Right renal pelvis (tissue), 4 donors: ENCODE measurements around the gene LOC101059915.

Experiments used
- DNase-seq, 4 donors: peaks; one replicate each; pipeline ENCODE4 v3.0.0-alpha.2; 2013; ENCODE audit warnings: low read depth in 4 of 4, low spot score in 3 of 4, missing footprints in 1 of 4

The LOC101059915 gene

GRCh38 chrX:71667328-71668247 lies at the start of gene LOC101059915:
Gene LOC101059915 (plus strand): TSS chrX:71667546.
- no peak for DNase-seq

- DNase-seq: no peak
These were observed 49.6 kb upstream of the LOC101059915 start for GRCh38 chrX:71617742-71618141.

- no peak for DNase-seq
These were observed 49.0 kb upstream of the LOC101059915 start, which contains the start of gene CXCR3 for GRCh38 chrX:71618303-71618721. Gene CXCR3 (minus strand): TSS chrX:71618511. CDS start chrX:71618449, 62 bp downstream.

- DNase-seq: no peak
These were observed 48.6 kb upstream of the LOC101059915 start for GRCh38 chrX:71618787-71619186.

GRCh38 chrX:71619193-71619592 lies 48.2 kb upstream of the LOC101059915 start:
- DNase-seq: no peak

GRCh38 chrX:71619986-71620385 lies 47.4 kb upstream of the LOC101059915 start:
- DNase-seq: no peak

- DNase-seq: no peak
These were observed 45.7 kb upstream of the LOC101059915 start for GRCh38 chrX:71621603-71622002.

- DNase-seq: no peak
These were observed 45.2 kb upstream of the LOC101059915 start for GRCh38 chrX:71622032-71622575.

GRCh38 chrX:71622576-71623450 lies 44.5 kb upstream of the LOC101059915 start:
- peak in 3 of 4 donors; percentile 15 to 37 (median 28) for DNase-seq

- DNase-seq: no peak
These were observed 43.6 kb upstream of the LOC101059915 start for GRCh38 chrX:71623714-71624113.

- no peak for DNase-seq
These were observed 41.9 kb upstream of the LOC101059915 start for GRCh38 chrX:71625471-71625870.

GRCh38 chrX:71626576-71626975 lies 40.8 kb upstream of the LOC101059915 start:
- DNase-seq: no peak

GRCh38 chrX:71627588-71628404 lies 39.5 kb upstream of the LOC101059915 start:
- DNase-seq: no peak

GRCh38 chrX:71629467-71629866 lies 37.9 kb upstream of the LOC101059915 start:
- no peak for DNase-seq

GRCh38 chrX:71632923-71633657 lies 34.3 kb upstream of the LOC101059915 start:
- DNase-seq: no peak

GRCh38 chrX:71634366-71634765 lies 33.0 kb upstream of the LOC101059915 start:
- no peak for DNase-seq

GRCh38 chrX:71636438-71637252 lies 30.7 kb upstream of the LOC101059915 start:
- DNase-seq: no peak

- no peak for DNase-seq
These were observed 30.1 kb upstream of the LOC101059915 start for GRCh38 chrX:71637253-71637618.

- no peak for DNase-seq
These were observed 29.5 kb upstream of the LOC101059915 start for GRCh38 chrX:71637848-71638247.
